Activated CD8-positive, alpha-beta memory T cell treated with anti-CD3 and anti-CD28 coated beads, Interleukin-2, amount 50 U/mL, for 1 hour (primary cell): ENCODE data around the gene SLC19A1.

Experiments
- DNase-seq: peaks from one replicate; pipeline ENCODE4 v3.0.0-alpha.2; 2020; ENCODE audit errors: extremely low read depth

The SLC19A1 gene

DNA sequence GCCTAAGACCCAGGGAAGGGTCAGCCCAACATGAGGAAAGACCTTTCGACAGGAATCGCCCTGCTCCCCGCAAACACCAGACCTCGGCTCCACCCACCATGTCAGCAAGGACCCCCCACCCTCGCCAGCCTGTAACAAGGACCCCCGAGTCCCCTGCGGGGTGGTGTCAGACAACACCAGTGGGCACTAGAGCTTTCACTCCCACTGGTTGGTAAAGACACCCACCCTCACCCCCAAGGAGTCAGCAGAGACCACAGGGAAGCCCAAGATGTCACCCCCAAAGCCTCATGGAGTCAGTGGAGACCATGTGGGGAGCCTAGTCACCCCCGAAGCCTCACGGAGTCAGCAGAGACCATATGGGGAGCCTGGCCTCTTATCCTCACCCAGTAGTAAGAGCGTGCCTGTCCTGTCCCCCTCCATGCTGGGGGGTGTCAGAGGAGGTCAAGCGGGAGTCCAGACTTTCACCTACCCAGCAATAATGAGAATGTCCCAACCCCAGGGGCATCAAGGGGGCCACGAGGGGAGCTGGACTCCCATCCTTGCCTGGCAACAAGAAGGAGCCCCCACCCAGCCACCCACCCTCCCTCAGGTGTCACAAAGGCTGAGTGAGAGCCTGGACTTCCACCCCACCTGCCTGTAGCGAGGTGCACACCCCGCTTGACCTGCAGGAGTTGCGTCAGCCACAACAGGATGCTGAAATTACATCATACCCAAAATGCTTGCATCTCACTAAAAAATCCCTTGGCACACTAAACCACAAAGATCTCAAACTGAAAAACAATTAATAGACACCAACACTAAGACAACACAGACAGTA, 24.8 kb downstream of the SLC19A1 start:
- no peak for DNase-seq

DNA sequence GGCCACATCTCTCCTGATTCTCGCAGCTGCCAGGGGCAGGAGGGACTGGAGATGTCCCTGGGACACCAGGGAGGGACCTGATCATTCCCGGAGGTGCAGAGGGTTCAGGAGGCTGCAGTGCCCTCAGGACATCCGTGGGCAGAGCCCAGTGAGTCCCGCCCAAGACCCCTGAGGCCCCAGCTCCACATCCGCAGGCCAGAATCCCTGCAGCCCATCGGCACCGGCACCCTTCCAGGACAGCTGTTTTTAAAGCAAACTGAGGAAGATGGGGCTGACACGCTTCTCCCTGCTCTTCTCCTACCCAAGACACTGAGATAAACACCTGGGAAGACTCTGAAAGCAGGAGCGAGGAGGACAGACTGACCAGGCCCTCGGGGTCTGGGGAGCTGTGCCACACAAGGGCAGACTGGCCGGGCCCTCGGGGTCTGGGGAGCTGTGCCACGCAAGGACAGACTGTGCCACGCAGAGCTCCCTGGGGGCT, 25.5 kb downstream of the SLC19A1 start:
- no peak for DNase-seq

DNA sequence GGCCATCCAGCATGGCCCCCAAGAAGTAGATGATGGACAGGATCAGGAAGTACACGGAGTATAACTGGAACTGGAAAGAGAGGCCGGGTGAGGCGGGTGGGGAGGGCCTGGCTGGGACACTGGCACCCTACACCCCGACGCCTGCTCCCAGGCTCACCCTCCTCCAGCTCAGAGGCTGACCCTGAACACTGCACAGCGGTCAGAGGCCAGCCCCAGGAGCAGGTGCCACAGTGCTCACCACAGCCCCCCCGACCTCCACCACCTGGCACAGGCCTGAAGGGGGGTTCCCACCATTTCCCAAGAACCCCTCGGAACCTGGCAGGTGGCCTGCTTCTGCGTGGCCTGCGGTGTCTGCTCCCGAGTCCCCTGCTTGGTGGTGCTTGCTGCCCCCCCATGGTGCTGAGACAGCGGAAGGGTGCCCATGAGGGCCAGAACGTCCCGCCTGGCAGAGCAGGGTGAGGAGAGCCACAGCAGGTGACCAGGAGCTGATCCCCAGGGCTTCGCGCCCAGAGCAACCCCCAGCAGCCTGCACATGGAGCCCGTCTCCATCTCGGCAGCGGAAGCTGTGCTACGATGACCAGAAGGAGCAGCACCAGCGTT, 26.1 kb downstream of the SLC19A1 start:
- no peak for DNase-seq

DNA sequence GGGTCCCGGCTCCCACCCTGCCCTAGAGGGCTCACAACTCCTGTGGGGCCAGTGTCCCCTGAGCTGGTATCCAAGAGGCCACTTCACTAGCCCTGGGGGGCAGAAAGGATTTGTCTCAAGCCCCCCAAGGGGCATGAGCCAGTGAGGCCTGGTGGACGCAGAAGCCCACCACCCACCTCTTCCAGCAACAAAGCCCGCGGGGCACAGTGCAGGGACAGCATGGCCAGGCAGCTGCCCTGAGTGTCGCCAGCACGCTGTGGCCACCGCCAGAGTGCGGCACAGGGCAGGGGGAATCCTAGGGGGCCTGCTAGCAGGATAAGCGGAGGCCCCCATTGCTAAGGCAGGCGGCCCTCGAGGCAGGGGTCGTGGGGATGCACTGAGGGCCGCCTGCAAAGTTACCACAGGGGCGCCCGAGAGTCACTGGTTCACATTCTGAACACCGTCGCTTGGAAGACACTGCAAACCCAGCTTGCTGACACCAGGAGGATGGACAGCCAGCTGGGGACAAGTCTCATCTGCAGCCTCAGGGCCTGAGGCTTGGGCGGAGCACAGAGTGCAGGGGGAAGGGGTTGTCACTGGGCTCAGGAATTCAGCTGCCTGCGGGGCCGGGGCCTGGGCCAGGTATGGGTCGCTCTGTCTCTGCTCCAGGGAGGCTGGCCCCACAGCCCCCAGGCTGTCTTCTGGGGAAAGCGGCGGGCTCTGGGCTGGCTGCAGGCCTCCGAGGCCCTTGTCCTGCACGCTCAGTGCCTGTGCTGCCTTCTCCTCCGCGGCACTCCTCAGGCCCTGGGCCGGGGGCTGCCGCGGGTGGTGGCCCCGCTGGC, 26.8 kb downstream of the SLC19A1 start:
- no peak for DNase-seq

DNA sequence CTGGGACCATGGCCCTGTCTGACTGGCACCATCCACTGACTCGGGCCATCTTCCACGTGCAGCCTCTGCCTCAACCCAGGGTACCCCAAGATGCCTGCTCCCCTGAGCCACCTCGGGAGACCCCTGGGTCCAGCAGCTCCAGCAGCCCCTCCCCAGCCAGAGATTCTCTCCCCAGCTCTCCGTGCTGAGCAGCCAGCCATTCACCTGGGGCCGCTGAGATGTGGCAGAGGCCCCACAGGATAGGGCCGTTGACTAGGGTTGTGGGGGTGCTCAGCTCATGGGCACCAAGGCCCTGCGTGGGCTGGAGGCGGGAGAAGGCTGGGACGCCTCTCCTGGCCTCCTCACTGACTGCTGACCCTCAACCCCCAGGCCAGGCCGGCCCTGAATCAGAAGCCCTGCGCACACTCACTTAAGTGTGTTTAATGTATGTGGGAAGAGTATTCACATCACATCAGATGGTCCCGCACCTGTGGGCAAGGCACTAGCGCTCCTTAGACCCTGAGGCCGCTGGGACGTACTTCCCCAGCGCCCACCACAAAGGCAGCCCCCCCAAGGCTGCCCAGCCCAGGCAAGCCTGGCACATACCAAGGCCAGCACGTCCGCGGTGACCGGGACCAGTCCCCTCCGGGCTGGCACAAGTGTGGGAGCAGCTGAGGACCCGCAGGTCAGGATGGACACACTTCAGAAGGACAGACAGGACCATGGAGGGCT, 27.8 kb downstream of the SLC19A1 start:
- DNase-seq, result no peak

DNA sequence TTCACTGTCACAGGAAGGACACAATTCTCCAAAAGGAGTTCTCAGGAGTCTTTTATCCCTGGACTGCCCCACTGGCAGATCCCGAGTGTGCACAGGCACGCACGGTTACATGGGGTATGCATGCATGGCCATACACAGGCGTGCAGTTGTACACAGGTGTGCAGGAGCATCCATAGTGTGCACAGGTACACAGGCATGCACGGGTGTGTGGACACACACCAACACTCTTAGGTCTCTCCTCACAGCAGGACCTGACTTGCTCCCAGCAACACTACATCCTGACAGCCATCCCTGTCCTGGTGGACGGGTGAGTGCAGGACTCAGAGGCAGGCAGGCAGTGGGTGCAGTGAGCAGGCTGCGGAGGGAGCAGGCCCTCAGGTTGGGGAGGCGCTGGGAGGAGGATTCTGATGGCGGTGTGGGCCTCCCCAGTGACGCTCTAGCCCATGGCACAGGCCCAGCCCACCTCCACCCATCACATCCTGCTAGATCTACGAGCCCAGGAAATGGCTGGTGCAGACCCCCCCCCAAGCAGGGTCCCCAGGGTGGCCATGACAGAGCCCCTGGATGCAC, 28.4 kb downstream of the SLC19A1 start:
- DNase-seq, result no peak

DNA sequence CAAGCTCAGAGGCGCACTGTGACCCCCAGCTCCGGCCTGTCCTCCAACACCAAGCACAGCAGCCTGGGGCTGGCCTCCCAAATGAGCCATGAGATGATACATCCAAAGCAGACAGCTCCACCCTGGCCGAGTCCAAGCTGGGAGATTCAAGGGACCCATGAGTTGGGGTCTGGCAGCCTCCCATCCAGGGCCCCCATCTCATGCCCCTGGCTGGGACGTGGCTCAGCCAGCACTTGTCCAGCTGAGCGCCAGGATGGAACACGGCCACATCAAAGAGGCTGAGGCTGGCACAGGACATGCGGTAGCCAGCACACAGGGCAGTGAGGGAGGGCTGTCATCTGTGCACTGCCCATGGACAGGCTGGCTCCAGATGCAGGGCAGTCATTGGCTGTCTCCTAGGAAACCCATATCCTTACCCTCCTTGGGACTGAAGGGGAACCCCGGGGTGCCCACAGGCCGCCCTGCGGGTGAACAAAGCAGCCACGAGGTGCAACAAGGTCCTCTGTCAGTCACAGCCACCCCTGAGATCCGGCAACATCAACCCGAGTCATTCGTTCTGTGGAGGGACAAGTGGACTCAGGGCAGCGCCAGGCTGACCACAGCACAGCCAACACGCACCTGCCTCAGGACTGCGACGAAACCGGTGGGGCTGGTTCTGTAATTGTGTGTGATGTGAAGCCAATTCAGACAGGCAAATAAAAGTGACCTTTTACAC, 29.1 kb downstream of the SLC19A1 start:
- no peak for DNase-seq

DNA sequence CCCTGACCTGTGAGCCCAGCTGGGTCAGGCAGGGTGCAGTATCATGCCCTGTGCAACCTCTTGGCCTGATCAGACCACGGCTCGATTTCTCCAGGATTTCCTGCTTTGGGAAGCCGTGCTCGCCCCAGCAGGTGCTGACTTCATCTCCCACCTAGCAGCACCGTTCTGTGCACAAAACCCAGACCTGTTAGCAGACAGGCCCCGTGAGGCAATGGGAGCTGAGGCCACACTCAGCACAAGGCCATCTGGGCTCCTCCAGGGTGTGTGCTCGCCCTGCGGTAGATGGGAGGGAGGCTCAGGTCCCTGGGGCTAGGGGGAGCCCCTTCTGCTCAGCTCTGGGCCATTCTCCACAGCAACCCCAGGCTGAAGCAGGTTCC, 29.6 kb downstream of the SLC19A1 start:
- no peak for DNase-seq

DNA sequence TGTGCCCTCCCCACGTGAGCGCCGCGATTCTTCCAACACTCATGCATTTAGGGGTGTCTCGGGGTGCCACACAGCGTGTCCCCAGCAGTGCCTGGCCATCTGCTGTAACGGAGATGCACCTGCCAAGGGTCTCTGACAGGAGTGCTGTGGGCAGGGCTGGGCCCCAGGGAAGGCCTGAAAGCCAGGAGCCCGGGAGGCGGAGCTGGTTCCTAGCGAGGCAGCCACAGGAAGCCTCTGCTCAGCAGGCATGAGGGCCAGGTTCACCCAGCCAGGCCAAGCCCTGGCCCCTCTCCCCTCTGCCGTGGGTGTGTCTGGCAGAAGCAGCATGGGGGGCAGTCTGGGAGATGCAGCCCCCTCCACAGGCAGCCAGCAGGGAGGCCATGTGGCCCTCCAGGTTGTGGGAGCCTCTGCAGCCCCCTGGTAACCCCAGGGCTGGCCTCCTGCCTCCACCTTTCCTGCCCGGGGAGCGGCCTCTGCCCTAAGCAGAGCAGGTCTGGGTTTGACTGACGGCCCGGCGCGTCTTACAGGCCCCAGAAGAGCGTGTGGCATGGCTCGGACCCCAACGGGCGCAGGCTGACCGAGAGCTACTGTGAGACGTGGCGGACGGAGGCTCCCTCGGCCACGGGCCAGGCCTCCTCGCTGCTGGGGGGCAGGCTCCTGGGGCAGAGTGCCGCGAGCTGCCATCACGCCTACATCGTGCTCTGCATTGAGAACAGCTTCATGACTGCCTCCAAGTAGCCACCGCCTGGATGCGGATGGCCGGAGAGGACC, 30.4 kb downstream of the SLC19A1 start:
- no peak for DNase-seq

DNA sequence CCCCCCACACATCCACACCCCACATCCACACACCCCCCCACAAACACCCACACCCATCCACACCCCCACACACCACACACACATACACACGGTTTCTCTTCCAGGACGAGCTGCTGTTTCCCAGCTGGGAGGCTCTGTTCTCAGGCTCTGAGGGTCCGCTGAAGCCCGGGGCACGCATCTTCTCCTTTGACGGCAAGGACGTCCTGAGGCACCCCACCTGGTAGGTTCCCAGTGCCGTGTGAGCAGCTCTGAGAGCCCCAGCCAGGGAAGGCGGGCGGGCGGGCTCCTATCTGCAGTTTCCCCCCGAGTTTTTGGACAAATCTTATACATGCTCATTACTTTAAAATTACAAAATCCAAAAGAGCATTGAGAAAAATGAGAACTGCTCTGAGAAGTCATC, 31.2 kb downstream of the SLC19A1 start:
- DNase-seq, result no peak

DNA sequence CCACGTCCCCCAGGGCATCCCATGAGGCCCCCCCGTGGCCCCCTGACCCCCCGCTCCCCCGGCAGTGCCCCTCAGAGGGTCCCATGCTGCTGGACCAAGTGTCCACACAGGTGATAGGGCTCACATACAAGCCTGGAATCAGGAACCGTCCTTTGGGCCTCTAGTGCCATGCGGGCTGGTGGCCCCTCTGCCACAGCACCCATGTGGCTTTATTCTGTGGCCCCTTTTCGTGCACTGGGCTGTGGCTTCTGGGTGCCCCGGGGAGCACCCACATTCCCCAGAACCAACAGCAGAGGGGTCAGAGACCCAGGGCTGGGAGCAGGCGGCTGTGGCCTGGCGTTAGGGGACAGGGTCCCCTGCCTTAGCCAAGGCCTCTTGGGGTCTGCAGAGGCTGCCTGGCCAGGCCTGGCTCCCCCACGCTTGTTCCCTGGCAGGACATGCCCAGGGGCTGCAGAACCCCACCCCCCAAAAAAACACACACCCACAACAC, 31.7 kb downstream of the SLC19A1 start:
- no peak for DNase-seq

DNA sequence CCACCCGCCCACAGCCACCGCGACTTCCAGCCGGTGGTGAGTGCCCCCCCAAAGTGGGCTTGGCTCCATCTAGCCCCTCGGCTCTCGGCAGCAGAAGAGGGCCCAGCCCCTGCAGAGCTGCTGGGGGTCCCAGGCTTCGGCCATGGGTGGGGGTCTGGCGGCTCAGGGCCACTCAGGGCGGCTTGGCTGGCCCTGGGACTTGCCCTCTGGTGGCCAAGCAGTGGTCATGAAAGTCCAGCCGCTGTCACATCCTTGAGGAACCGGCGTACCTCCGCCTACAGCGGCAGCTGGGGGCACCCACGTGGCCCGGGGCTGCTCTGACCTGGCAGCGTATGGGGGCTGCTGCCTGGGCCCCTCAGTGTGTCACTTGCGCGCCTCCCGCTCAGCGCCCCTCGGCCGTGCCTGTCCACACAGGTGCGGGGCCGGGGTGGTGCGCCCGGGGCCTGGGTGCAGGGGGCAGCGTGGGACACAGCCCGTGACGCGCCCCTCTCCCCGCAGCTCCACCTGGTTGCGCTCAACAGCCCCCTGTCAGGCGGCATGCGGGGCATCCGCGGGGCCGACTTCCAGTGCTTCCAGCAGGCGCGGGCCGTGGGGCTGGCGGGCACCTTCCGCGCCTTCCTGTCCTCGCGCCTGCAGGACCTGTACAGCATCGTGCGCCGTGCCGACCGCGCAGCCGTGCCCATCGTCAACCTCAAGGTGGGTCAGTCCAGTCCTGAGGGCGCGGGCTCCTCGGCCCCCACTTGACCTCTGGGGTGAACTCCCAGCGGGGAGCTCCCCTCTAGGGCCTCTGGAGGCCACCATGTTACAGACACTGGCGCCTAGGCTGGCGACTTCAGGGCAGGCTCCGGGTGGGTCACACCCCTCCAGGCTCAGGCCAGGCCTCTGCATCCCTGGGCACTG, 32.4 kb downstream of the SLC19A1 start:
- DNase-seq, result no peak

DNA sequence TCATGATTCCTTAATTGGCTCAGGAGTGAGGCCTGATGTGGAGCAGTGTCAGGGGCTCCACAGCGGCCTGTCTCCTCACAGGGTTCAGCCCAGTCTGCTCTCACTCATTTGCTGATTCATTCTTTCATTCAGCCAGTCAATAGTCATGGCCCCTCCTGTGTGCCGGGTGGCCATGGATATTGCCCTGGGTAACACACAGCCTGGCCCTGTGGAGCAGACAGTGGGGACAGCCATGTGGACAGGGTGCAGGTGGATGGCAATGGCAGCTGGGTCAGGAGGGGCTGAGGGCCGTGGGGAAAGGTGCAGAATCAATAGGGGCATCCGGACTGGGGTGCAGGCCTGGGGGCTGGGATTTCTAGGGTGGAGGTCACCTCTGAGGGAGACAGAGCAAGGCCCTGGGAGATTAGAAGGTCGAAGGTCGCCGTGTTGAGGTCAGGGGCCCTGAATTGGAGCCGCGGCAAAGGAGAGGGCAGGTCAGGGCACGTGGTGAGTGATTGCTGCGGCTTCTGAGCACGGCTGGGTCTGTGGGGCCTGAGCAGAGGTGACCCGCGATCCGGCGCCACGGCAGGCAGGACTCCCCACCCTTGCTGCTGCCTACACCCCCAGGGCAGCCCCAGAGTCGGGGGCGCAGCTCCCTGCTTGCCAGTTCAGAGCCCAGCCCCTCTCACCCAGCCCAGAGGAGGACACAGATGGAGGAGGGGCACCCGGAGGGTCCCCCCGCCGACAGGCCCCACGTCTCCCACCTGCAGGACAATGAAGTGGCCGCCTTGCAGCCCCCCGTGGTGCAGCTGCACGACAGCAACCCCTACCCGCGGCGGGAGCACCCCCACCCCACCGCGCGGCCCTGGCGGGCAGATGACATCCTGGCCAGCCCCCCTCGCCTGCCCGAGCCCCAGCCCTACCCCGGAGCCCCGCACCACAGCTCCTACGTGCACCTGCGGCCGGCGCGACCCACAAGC, 33.4 kb downstream of the SLC19A1 start:
- DNase-seq, result no peak

DNA sequence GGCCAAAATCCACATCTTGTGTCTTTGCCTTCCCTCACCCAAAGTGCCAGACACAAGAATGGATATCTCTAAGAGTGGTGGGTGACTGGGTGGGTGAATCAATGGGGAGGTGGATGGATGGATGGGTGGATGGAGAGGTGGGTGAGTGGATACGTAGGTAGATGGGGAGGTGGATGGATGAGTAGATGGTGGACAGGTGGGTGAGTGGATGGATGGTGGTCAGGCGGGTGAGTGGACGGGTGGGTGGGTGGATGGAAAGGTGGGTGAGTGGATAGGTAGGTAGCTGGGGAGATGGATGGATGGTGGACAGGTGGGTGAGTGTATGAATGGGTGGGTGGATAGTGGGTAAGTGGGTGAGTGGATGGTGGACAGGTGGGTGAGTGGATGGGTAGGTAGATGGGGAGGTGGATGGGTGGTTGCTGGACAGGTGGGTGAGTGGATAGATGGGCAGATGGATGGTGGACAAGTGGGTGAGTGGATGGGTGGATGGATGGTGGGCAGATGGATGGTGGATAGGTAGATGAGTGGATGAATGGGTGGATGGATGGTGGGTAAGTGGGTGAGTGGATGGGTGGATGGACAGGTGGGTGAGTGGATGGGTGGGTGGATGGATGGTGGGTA, 34.2 kb downstream of the SLC19A1 start:
- no peak for DNase-seq

DNA sequence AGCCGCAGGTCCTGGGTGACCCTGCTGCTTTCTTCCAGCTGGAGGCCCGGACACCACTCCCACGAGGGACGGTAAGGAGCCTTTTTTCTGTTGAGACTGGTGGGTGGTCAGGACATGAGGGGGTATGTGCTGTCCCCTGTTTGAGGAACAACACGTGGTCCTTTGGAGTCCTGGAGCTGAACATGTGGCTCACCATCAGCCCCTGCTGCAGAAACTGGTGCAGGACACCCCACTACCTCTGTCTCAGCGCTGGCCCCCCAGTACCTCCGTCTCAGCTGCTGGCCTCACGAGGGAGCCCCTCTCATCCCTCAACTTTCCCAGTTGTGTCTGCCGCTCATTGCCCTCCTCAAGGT, 34.7 kb downstream of the SLC19A1 start:
- DNase-seq, result no peak

DNA sequence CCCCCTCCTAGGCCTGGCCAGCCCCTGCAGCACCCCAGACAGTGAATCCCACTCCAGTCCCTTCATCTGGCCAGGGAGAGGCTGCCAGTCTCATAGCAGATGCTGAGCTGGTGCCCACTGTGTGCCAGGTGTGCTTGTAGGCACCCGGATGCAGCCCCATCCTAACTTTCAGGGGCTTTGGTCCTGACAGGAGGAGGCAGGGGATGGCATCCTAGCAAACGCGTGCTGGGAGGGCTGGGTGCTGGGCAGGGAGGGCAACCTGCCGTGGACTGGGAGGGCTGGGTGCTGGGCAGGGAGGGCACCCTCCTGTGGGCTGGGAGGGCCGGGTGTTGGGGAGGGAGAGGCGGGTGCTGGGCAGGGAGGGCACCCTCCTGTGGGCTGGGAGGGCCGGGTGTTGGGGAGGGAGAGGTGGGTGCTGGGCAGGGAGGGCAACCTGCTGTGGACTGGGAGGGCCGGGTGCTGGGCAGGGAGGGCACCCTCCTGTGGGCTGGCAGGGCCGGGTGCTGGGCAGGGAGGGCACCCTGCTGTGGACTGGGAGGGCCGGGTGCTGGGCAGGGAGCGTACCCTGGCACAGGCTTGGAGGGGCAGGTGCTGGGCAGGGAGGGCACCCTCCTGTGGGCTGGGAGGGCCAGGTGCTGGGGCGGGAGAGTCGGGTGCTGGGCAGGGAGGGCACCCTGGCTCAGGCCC, 35.3 kb downstream of the SLC19A1 start:
- no peak for DNase-seq
